ENCODE data around the gene GLB1L. TPM values are rescaled to one million over a fixed set of nuclear protein-coding genes. Genes with fewer than 3 reads are reported as not detected.

GLB1L gene
- total RNA-seq, 1 donor from 2014 or later = 4.6 TPM

- DNase-seq (ENCODE audit: low read depth) = peak; percentile 81
Observed at GRCh38 chr2:219253753-219254589, 8.7 kb upstream of the GLB1L start, which contains the start of gene TUBA4A. TSS of gene TUBA4A (minus strand) at chr2:219253918. CDS start at chr2:219253858, 60 bp downstream.

GRCh38 chr2:219252900-219253752 is 7.9 kb upstream of the GLB1L start, which contains the start of gene TUBA4B:
TSS of gene TUBA4B (plus strand) at chr2:219253243. CDS start at chr2:219253408, 165 bp downstream.
- peak; percentile 90 for DNase-seq (ENCODE audit: low read depth)

- no peak for DNase-seq (ENCODE audit: low read depth)
Observed at GRCh38 chr2:219252570-219252899, 7.3 kb upstream of the GLB1L start.

- DNase-seq (ENCODE audit: low read depth) = no peak
Observed at GRCh38 chr2:219252084-219252483, 6.8 kb upstream of the GLB1L start.

GRCh38 chr2:219251656-219252055 is 6.4 kb upstream of the GLB1L start:
- DNase-seq (ENCODE audit: low read depth) = peak; percentile 97

- no peak for DNase-seq (ENCODE audit: low read depth)
Observed at GRCh38 chr2:219250049-219250781, 5.0 kb upstream of the GLB1L start.

GRCh38 chr2:219249203-219249980 is 4.1 kb upstream of the GLB1L start:
- DNase-seq (ENCODE audit: low read depth) = peak; percentile 89

- DNase-seq (ENCODE audit: low read depth) = no peak
Observed at GRCh38 chr2:219248845-219249202, 3.6 kb upstream of the GLB1L start.

GRCh38 chr2:219247678-219248642 is 2.7 kb upstream of the GLB1L start:
- DNase-seq (ENCODE audit: low read depth) = no peak

- no peak for DNase-seq (ENCODE audit: low read depth)
Observed at GRCh38 chr2:219246559-219246958, 1.3 kb upstream of the GLB1L start.

- DNase-seq (ENCODE audit: low read depth) = no peak
Observed at GRCh38 chr2:219245899-219246230, 621 bp upstream of the GLB1L start.

- DNase-seq (ENCODE audit: low read depth) = no peak
Observed at GRCh38 chr2:219244789-219245147, 476 bp downstream of the GLB1L start.

- DNase-seq (ENCODE audit: low read depth) = no peak
Observed at GRCh38 chr2:219243291-219243761, 1.9 kb downstream of the GLB1L start.

GRCh38 chr2:219234331-219234730 is 10.9 kb downstream of the GLB1L start:
- DNase-seq (ENCODE audit: low read depth) = no peak

- no peak for DNase-seq (ENCODE audit: low read depth)
Observed at GRCh38 chr2:219230059-219230540, 15.1 kb downstream of the GLB1L start.

GRCh38 chr2:219229305-219230058 is 15.8 kb downstream of the GLB1L start, which contains the start of the genes ANKZF1 and ATG9A:
TSS of gene ANKZF1 (plus strand) at chr2:219229806. CDS start at chr2:219230258, 452 bp downstream.
TSS of gene ATG9A (minus strand) at chr2:219229636. CDS start at chr2:219228024, 1,612 bp downstream.
- DNase-seq (ENCODE audit: low read depth) = peak; percentile 100

- DNase-seq (ENCODE audit: low read depth) = no peak
Observed at GRCh38 chr2:219228911-219229304, 16.3 kb downstream of the GLB1L start.

All from myocyte (in vitro differentiated cells).